ENCODE results near the gene SH3BP1.

SH3BP1 gene

GRCh38 chr22:37616201-37617083 is 23.0 kb upstream of the SH3BP1 start:
- DNase-seq, result no peak

- no peak for DNase-seq
Measured at GRCh38 chr22:37617431-37617830, 22.0 kb upstream of the SH3BP1 start.

- DNase-seq, result no peak
Measured at GRCh38 chr22:37618072-37618656, 21.3 kb upstream of the SH3BP1 start.

- DNase-seq, result peak in 1 of 14 donors; percentile 86
Measured at GRCh38 chr22:37618674-37619073, 20.8 kb upstream of the SH3BP1 start.

- no peak for DNase-seq
Measured at GRCh38 chr22:37619991-37620390, 19.5 kb upstream of the SH3BP1 start.

- DNase-seq, result no peak
Measured at GRCh38 chr22:37621352-37621860, 18.1 kb upstream of the SH3BP1 start.

- DNase-seq, result peak in 6 of 14 donors; percentile 26 to 53 (median 35)
Measured at GRCh38 chr22:37623075-37624016, 16.1 kb upstream of the SH3BP1 start.

- no peak for DNase-seq
Measured at GRCh38 chr22:37624017-37624365, 15.5 kb upstream of the SH3BP1 start.

GRCh38 chr22:37624876-37625275 is 14.6 kb upstream of the SH3BP1 start:
- DNase-seq, result no peak

GRCh38 chr22:37625737-37626136 is 13.7 kb upstream of the SH3BP1 start:
- no peak for DNase-seq

GRCh38 chr22:37626144-37626543 is 13.3 kb upstream of the SH3BP1 start:
- DNase-seq, result peak in 5 of 14 donors; percentile 12 to 65 (median 20)

- DNase-seq, result no peak
Measured at GRCh38 chr22:37626556-37627075, 12.9 kb upstream of the SH3BP1 start.

GRCh38 chr22:37627121-37627520 is 12.3 kb upstream of the SH3BP1 start:
- no peak for DNase-seq

GRCh38 chr22:37627545-37627944 is 11.9 kb upstream of the SH3BP1 start:
- DNase-seq, result no peak

- no peak for DNase-seq
Measured at GRCh38 chr22:37628830-37629229, 10.6 kb upstream of the SH3BP1 start.

- DNase-seq, result no peak
Measured at GRCh38 chr22:37629928-37630327, 9.5 kb upstream of the SH3BP1 start.

- no peak for DNase-seq
Measured at GRCh38 chr22:37630839-37631435, 8.5 kb upstream of the SH3BP1 start.

- no peak for DNase-seq
Measured at GRCh38 chr22:37631448-37632173, 7.9 kb upstream of the SH3BP1 start.

- peak in 1 of 14 donors; percentile 82 for DNase-seq
Measured at GRCh38 chr22:37632174-37633088, 7.0 kb upstream of the SH3BP1 start.

- no peak for DNase-seq
Measured at GRCh38 chr22:37633089-37633624, 6.3 kb upstream of the SH3BP1 start.
